Neural progenitor cell (in vitro differentiated cells): ENCODE measurements around the gene DCAF7. TPM values are rescaled to one million over a fixed set of nuclear protein-coding genes. Genes with fewer than 3 reads are reported as not detected.

Experiments
- DNase-seq: peaks from one replicate; pipeline ENCODE4 v3.0.0-alpha.2; 2016; ENCODE audit warnings: low spot score
- H2AFZ ChIP-seq: fragments of 200-600 bp; sonication (generic); replicated peaks from 2 replicates; pipeline ENCODE4 v1.6.1; 2016; ENCODE audit warnings: antibody characterized with exemption
- H3F3A ChIP-seq: fragments of 200-600 bp; sonication (generic); 2 replicates; pipeline ENCODE4 v1.6.1; 2016; ENCODE audit warnings: antibody characterized with exemption, low read depth
- H3K27ac ChIP-seq: fragments of 200-600 bp; sonication (generic); 2 replicates; pipeline ENCODE4 v1.5.1; 2016; ENCODE audit warnings: mild to moderate bottlenecking
- H3K27me3 ChIP-seq: fragments of 200-600 bp; sonication (generic); 2 replicates; pipeline ENCODE4 v1.6.1; 2016; ENCODE audit warnings: mild to moderate bottlenecking, moderate library complexity
- H3K36me3 ChIP-seq: fragments of 200-600 bp; sonication (generic); 2 replicates; pipeline ENCODE4 v1.5.1; 2016
- H3K4me1 ChIP-seq: fragments of 200-600 bp; sonication (generic); 2 replicates; pipeline ENCODE4 v1.6.1; 2016; ENCODE audit warnings: mixed run types
- H3K4me2 ChIP-seq: fragments of 200-600 bp; sonication (generic); 2 replicates; pipeline ENCODE4 v1.6.1; 2016
- H3K4me3 ChIP-seq: fragments of 200-600 bp; sonication (generic); 2 replicates; pipeline ENCODE4 v1.5.1; 2016
- H3K79me2 ChIP-seq: fragments of 200-600 bp; sonication (generic); 2 replicates; pipeline ENCODE4 v1.6.1; 2016; ENCODE audit warnings: low read depth
- H3K9ac ChIP-seq: fragments of 200-600 bp; sonication (generic); 2 replicates; pipeline ENCODE4 v1.6.1; 2016
- H3K9me3 ChIP-seq: fragments of 200-600 bp; sonication (generic); 2 replicates; pipeline ENCODE4 v1.5.1; 2016; ENCODE audit warnings: low read depth
- H4K20me1 ChIP-seq: fragments of 200-600 bp; sonication (generic); 2 replicates; pipeline ENCODE4 v1.6.1; 2016; ENCODE audit warnings: low read depth
- H3K27ac Mint-ChIP-seq: 3 replicates; pipeline ENCODE4 v1.8.0; 2021; ENCODE audit warnings: mixed read lengths
- H3K27me3 Mint-ChIP-seq: 2 replicates; pipeline ENCODE4 v1.8.0; 2022; ENCODE audit warnings: low read depth, mild to moderate bottlenecking, inconsistent platforms, moderate library complexity, mixed read lengths; ENCODE audit not compliant: insufficient read depth
- H3K36me3 Mint-ChIP-seq: 3 replicates; pipeline ENCODE4 v1.8.0; 2021; ENCODE audit warnings: mixed read lengths
- H3K4me1 Mint-ChIP-seq: 3 replicates; pipeline ENCODE4 v1.8.0; 2021; ENCODE audit warnings: mixed read lengths
- H3K4me3 Mint-ChIP-seq: 3 replicates; pipeline ENCODE4 v1.8.0; 2021; ENCODE audit warnings: mild to moderate bottlenecking, moderate library complexity, mixed read lengths
- H3K9me3 Mint-ChIP-seq: 3 replicates; pipeline ENCODE4 v1.8.0; 2020; ENCODE audit warnings: mixed read lengths
- EZH2 ChIP-seq: fragments of 200-600 bp; sonication (generic); IDR thresholded peaks from 2 replicates; pipeline ENCODE4 v1.6.1; 2017; ENCODE audit warnings: antibody characterized with exemption, mild to moderate bottlenecking, moderate library complexity
- EZH2phosphoT487 ChIP-seq: fragments of 200-600 bp; sonication (generic); IDR thresholded peaks from 2 replicates; pipeline ENCODE4 v1.6.1; 2017; ENCODE audit warnings: antibody characterized with exemption
- total RNA-seq: library from RNA; depleted of rRNA; stranded (reverse); fragments of >200 nt; gene quantifications from 2 replicates; pipeline ENCODE4 v1.2.3, GENCODE V29; 2015; ENCODE audit warnings: low replicate concordance
- TF ChIP-seq, protein P1 (sequence below): fragments of 200-600 bp; sonication (generic); IDR thresholded peaks from 2 replicates; pipeline ENCODE4 v1.5.1; 2017; ENCODE audit warnings: antibody characterized with exemption, mild to moderate bottlenecking

DCAF7 gene
- total RNA-seq, 1 donor from 2014 or later, result 56.5 TPM

DNA sequence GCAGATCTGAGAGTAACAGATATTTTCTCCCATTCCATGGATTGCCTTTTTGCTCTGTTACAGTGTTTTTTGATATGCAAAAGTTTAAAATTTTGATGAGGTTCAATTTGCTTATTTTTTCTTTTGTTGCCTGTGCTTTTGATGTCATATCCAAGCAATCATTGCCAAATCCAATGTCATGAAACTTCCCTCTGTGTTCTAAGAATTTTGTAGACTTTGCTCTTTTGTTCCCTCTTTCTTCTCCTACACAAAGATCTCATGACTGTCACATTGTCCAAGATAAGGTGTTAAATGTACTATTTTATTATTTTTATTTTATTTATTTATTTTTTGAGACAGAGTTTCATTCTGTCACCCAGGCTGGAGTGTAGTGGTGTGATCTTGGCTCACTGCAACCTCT lies 46.0 kb upstream of the DCAF7 start:
- H3K36me3 Mint-ChIP-seq, result no peaks in the 10 kb centered on the region
- Histone ChIP-seq H3K4me3 (no peak overlapping the region), H3K9ac (no peak overlapping the region), H3K9me3 (no peaks in the 10 kb centered on the region), H3K4me2 (no peak overlapping the region), H3K36me3 (no peaks in the 10 kb centered on the region), H3K27ac (no peak overlapping the region), H3K79me2 (no peaks in the 10 kb centered on the region), H3K4me1 (no peaks in the 10 kb centered on the region), H3F3A (no peaks in the 10 kb centered on the region), H2AFZ (no peak overlapping the region), H4K20me1 (no peaks in the 10 kb centered on the region), H3K27me3 (peaks cover 22% of the 10 kb centered on the region)
- no peak overlapping the region for H3K27ac Mint-ChIP-seq
- H3K27me3 Mint-ChIP-seq, result peaks cover 18% of the 10 kb centered on the region
- no peak overlapping the region for H3K4me3 Mint-ChIP-seq
- H3K9me3 Mint-ChIP-seq, result no peaks in the 10 kb centered on the region
- DNase-seq, result no peak
- H3K4me1 Mint-ChIP-seq, result peaks cover 15% of the 10 kb centered on the region
- TF ChIP-seq, protein P1, sequence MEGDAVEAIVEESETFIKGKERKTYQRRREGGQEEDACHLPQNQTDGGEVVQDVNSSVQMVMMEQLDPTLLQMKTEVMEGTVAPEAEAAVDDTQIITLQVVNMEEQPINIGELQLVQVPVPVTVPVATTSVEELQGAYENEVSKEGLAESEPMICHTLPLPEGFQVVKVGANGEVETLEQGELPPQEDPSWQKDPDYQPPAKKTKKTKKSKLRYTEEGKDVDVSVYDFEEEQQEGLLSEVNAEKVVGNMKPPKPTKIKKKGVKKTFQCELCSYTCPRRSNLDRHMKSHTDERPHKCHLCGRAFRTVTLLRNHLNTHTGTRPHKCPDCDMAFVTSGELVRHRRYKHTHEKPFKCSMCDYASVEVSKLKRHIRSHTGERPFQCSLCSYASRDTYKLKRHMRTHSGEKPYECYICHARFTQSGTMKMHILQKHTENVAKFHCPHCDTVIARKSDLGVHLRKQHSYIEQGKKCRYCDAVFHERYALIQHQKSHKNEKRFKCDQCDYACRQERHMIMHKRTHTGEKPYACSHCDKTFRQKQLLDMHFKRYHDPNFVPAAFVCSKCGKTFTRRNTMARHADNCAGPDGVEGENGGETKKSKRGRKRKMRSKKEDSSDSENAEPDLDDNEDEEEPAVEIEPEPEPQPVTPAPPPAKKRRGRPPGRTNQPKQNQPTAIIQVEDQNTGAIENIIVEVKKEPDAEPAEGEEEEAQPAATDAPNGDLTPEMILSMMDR, result no peak
- no peak for TF ChIP-seq EZH2
- TF ChIP-seq EZH2phosphoT487, result no peak

GRCh38 chr17:63505341-63505740 lies 44.9 kb upstream of the DCAF7 start:
- Mint-ChIP-seq H3K27ac (no peak overlapping the region), H3K4me3 (peak overlapping the region; percentile 7), H3K27me3 (peaks cover 10% of the 10 kb centered on the region), H3K9me3 (no peaks in the 10 kb centered on the region), H3K36me3 (no peaks in the 10 kb centered on the region), H3K4me1 (peaks cover 15% of the 10 kb centered on the region)
- Histone ChIP-seq H3K9ac (no peak overlapping the region), H2AFZ (no peak overlapping the region), H3K4me1 (no peaks in the 10 kb centered on the region), H3K36me3 (no peaks in the 10 kb centered on the region), H3K79me2 (no peaks in the 10 kb centered on the region), H4K20me1 (no peaks in the 10 kb centered on the region), H3K4me2 (no peak overlapping the region), H3F3A (no peaks in the 10 kb centered on the region), H3K4me3 (no peak overlapping the region), H3K27ac (no peak overlapping the region), H3K9me3 (no peaks in the 10 kb centered on the region), H3K27me3 (peaks cover 22% of the 10 kb centered on the region)
- TF ChIP-seq, protein P1, result no peak
- TF ChIP-seq EZH2, result no peak
- no peak for TF ChIP-seq EZH2phosphoT487
- DNase-seq, result no peak

GRCh38 chr17:63506627-63507026 lies 43.6 kb upstream of the DCAF7 start:
- H3K27me3 Mint-ChIP-seq, result peaks cover 5% of the 10 kb centered on the region

More at GRCh38 chr17:63506627-63507026, 43.6 kb upstream of the DCAF7 start:
- no peak overlapping the region for H2AFZ ChIP-seq
- H3K27me3 ChIP-seq, result peaks cover 16% of the 10 kb centered on the region
- H3K9me3 ChIP-seq, result no peaks in the 10 kb centered on the region
- no peaks in the 10 kb centered on the region for H3K4me1 ChIP-seq
- Mint-ChIP-seq H3K4me3 (no peak overlapping the region), H3K27ac (no peak overlapping the region), H3K9me3 (no peaks in the 10 kb centered on the region), H3K36me3 (no peaks in the 10 kb centered on the region), H3K4me1 (peaks cover 15% of the 10 kb centered on the region)
- no peak for TF ChIP-seq EZH2phosphoT487
- no peak for TF ChIP-seq EZH2
- TF ChIP-seq, protein P1, result no peak
- DNase-seq, result no peak
- no peak overlapping the region for H3K4me2 ChIP-seq
- no peaks in the 10 kb centered on the region for H3K36me3 ChIP-seq
- H3K9ac ChIP-seq, result no peak overlapping the region
- no peak overlapping the region for H3K4me3 ChIP-seq
- no peaks in the 10 kb centered on the region for H4K20me1 ChIP-seq
- no peak overlapping the region for H3K27ac ChIP-seq
- H3K79me2 ChIP-seq, result no peaks in the 10 kb centered on the region
- no peaks in the 10 kb centered on the region for H3F3A ChIP-seq
